Measurements from ENCODE around the gene DGKG. TPM values are rescaled to one million over a fixed set of nuclear protein-coding genes. Genes with fewer than 3 reads are reported as not detected.

DGKG gene
- polyA plus RNA-seq, 1 donor (not counting 4 experiments of a cell fraction or from before 2014, with no cell fraction given) = 0.22 TPM

GRCh38 chr3:186356152-186356551, 5.9 kb downstream of the DGKG start:
- dilution Hi-C loops (cut with MboI; ENCODE audit: extremely low pct_ligation_motif_present, low sequenced_read_pairs) = no loop called here
- Histone ChIP-seq H3K36me3 (ENCODE audit: control insufficient read depth in 2 of 2, extremely low read depth in 1 of 2, insufficient read depth in 2 of 2, low read length in 2 of 2) (no peaks in the 10 kb centered on the region), H3K9ac (ENCODE audit: control insufficient read depth, extremely low read depth, insufficient read depth, low read length) (no peak overlapping the region), H3K79me2 (ENCODE audit: control insufficient read depth, insufficient read depth, low read length) (no peaks in the 10 kb centered on the region), H3K27me3 (ENCODE audit: control insufficient read depth, extremely low read depth, insufficient read depth, low read length) (peaks cover 33% of the 10 kb centered on the region), H3K4me1 (ENCODE audit: control insufficient read depth, extremely low read depth, insufficient read depth, low read length) (no peaks in the 10 kb centered on the region), H3K4me2 (ENCODE audit: control insufficient read depth, extremely low read depth, insufficient read depth, low read depth, low read length) (no peak overlapping the region), H2AFZ (ENCODE audit: control insufficient read depth, low read length) (no peak overlapping the region), H3K27ac (ENCODE audit: control insufficient read depth, insufficient read depth, low read length) (no peak overlapping the region), H3K9me1 (ENCODE audit: control insufficient read depth, extremely low read depth, insufficient read depth, low read length) (no peaks in the 10 kb centered on the region), H3K4me3 (ENCODE audit: control insufficient read depth in 2 of 3, extremely low read depth in 1 of 3, insufficient read depth in 2 of 3, low read depth in 1 of 3, low read length in 3 of 3) (no peak overlapping the region), H4K20me1 (ENCODE audit: control insufficient read depth, extremely low read depth, insufficient read depth, low read length) (no peaks in the 10 kb centered on the region), H3K9me3 (ENCODE audit: control insufficient read depth, low read depth, low read length) (no peaks in the 10 kb centered on the region)
- DNase-seq (ENCODE audit: low read depth, low spot score) = no peak
- FAIRE-seq = no peak
- TF ChIP-seq EZH2 (IDR thresholded peaks at IDR 0.05; ENCODE audit: low read length) (no peak), CTCF (optimal IDR thresholded peaks at IDR 0.05 in 1 of 3, IDR thresholded peaks at IDR 0.05 in 1 of 3, conservative IDR thresholded peaks at IDR 0.05 in 1 of 3; ENCODE audit: extremely low read depth in 1 of 3, insufficient read depth in 2 of 3, low read length in 3 of 3) (no peak)

- Histone ChIP-seq H2AFZ (ENCODE audit: control insufficient read depth, low read length) (no peak overlapping the region), H3K36me3 (ENCODE audit: control insufficient read depth in 2 of 2, extremely low read depth in 1 of 2, insufficient read depth in 2 of 2, low read length in 2 of 2) (no peaks in the 10 kb centered on the region), H3K4me3 (ENCODE audit: control insufficient read depth in 2 of 3, extremely low read depth in 1 of 3, insufficient read depth in 2 of 3, low read depth in 1 of 3, low read length in 3 of 3) (no peak overlapping the region), H3K9me1 (ENCODE audit: control insufficient read depth, extremely low read depth, insufficient read depth, low read length) (no peaks in the 10 kb centered on the region), H3K4me2 (ENCODE audit: control insufficient read depth, extremely low read depth, insufficient read depth, low read depth, low read length) (no peak overlapping the region), H3K27ac (ENCODE audit: control insufficient read depth, insufficient read depth, low read length) (no peak overlapping the region), H3K27me3 (ENCODE audit: control insufficient read depth, extremely low read depth, insufficient read depth, low read length) (peaks cover 19% of the 10 kb centered on the region), H3K9me3 (ENCODE audit: control insufficient read depth, low read depth, low read length) (no peaks in the 10 kb centered on the region), H3K4me1 (ENCODE audit: control insufficient read depth, extremely low read depth, insufficient read depth, low read length) (no peaks in the 10 kb centered on the region), H3K79me2 (ENCODE audit: control insufficient read depth, insufficient read depth, low read length) (no peaks in the 10 kb centered on the region), H4K20me1 (ENCODE audit: control insufficient read depth, extremely low read depth, insufficient read depth, low read length) (no peaks in the 10 kb centered on the region), H3K9ac (ENCODE audit: control insufficient read depth, extremely low read depth, insufficient read depth, low read length) (no peak overlapping the region)
- dilution Hi-C loops (cut with MboI; ENCODE audit: extremely low pct_ligation_motif_present, low sequenced_read_pairs) = no loop called here
- TF ChIP-seq CTCF (optimal IDR thresholded peaks at IDR 0.05 in 1 of 3, IDR thresholded peaks at IDR 0.05 in 1 of 3, conservative IDR thresholded peaks at IDR 0.05 in 1 of 3; ENCODE audit: extremely low read depth in 1 of 3, insufficient read depth in 2 of 3, low read length in 3 of 3) (no peak), EZH2 (IDR thresholded peaks at IDR 0.05; ENCODE audit: low read length) (no peak)
- FAIRE-seq = no peak
- no peak for DNase-seq (ENCODE audit: low read depth, low spot score)
Measured at GRCh38 chr3:186354100-186354499, 7.9 kb downstream of the DGKG start.

Measured in keratinocyte (primary cell).